H9 (cell line): Measurements from ENCODE around the gene ADAMTS3. TPM values are rescaled to one million over a fixed set of nuclear protein-coding genes. Genes with fewer than 3 reads are reported as not detected.

Experiments used
- DNase-seq: peaks from one replicate; pipeline ENCODE4 v3.0.0-alpha.2; 2017
- H2AFZ ChIP-seq: one replicate; pipeline ENCODE4 v1.6.1; 2013; ENCODE audit warnings: mild to moderate bottlenecking, low read length, control low read depth, moderate library complexity
- H2AK5ac ChIP-seq: 2 replicates; pipeline ENCODE4 v1.6.1; 2013; ENCODE audit warnings: low read length, control low read depth, mixed read lengths; ENCODE audit not compliant: insufficient read length
- H2BK120ac ChIP-seq: one replicate; pipeline ENCODE4 v1.6.1; 2013; ENCODE audit warnings: low read depth, mild to moderate bottlenecking, low read length, control low read depth, inconsistent platforms; ENCODE audit not compliant: poor library complexity, severe bottlenecking
- H2BK12ac ChIP-seq: 2 replicates; pipeline ENCODE4 v1.6.1; 2013; ENCODE audit warnings: low read length, control low read depth, mixed read lengths, low read depth; ENCODE audit not compliant: insufficient read length
- H2BK15ac ChIP-seq: 2 replicates; pipeline ENCODE4 v1.6.1; 2013; ENCODE audit warnings: low read depth, low read length, control low read depth
- H2BK20ac ChIP-seq: one replicate; pipeline ENCODE4 v1.6.1; 2013; ENCODE audit warnings: low read depth, mild to moderate bottlenecking, low read length, control low read depth, inconsistent platforms; ENCODE audit not compliant: poor library complexity, severe bottlenecking
- H2BK5ac ChIP-seq: 2 replicates; pipeline ENCODE4 v1.6.1; 2013; ENCODE audit warnings: low read length, control low read depth, mixed read lengths; ENCODE audit not compliant: insufficient read length
- H3K14ac ChIP-seq: 2 replicates; pipeline ENCODE4 v1.6.1; 2013; ENCODE audit warnings: low read length, control low read depth; ENCODE audit not compliant: insufficient read depth
- H3K18ac ChIP-seq: 2 replicates; pipeline ENCODE4 v1.6.1; 2013; ENCODE audit warnings: low read depth, mild to moderate bottlenecking, mixed read lengths, low read length, control low read depth; ENCODE audit not compliant: insufficient read length
- H3K23ac ChIP-seq: 2 replicates; pipeline ENCODE4 v1.6.1; 2013; ENCODE audit warnings: low read length, control low read depth, mixed read lengths, low read depth; ENCODE audit not compliant: insufficient read length
- H3K23me2 ChIP-seq: 2 replicates; pipeline ENCODE4 v1.6.1; 2013; ENCODE audit warnings: low read depth, mild to moderate bottlenecking, mixed read lengths, low read length, control low read depth; ENCODE audit not compliant: insufficient read length, poor library complexity, severe bottlenecking
- H3K27ac ChIP-seq: 2 replicates; pipeline ENCODE4 v1.5.1; 2013; ENCODE audit warnings: low read length, control low read depth, mixed read lengths, low read depth; ENCODE audit not compliant: insufficient read length
- H3K27me3 ChIP-seq: 2 replicates; pipeline ENCODE4 v1.6.1; 2013; ENCODE audit warnings: low read length, control low read depth, inconsistent platforms; ENCODE audit not compliant: insufficient read depth
- H3K4ac ChIP-seq: 2 replicates; pipeline ENCODE4 v1.6.1; 2013; ENCODE audit warnings: low read depth, mild to moderate bottlenecking, control low read depth, inconsistent platforms, low read length, moderate library complexity
- H3K4me1 ChIP-seq: 2 replicates; pipeline ENCODE4 v1.6.1; 2013; ENCODE audit warnings: low read length, control low read depth, inconsistent platforms; ENCODE audit not compliant: insufficient read depth
- H3K4me2 ChIP-seq: 2 replicates; pipeline ENCODE4 v1.6.1; 2013; ENCODE audit warnings: low read length, control low read depth, mixed read lengths; ENCODE audit not compliant: insufficient read length, insufficient read depth
- H3K56ac ChIP-seq: 2 replicates; pipeline ENCODE4 v1.6.1; 2013; ENCODE audit warnings: low read depth, mild to moderate bottlenecking, mixed read lengths, low read length, control low read depth; ENCODE audit not compliant: insufficient read length
- H3K79me1 ChIP-seq: 2 replicates; pipeline ENCODE4 v1.6.1; 2013; ENCODE audit warnings: low read depth, mild to moderate bottlenecking, moderate library complexity, low read length, control low read depth, inconsistent platforms; ENCODE audit not compliant: insufficient read depth, poor library complexity, severe bottlenecking
- H3K79me2 ChIP-seq: 2 replicates; pipeline ENCODE4 v1.6.1; 2013; ENCODE audit warnings: low read length, control low read depth, inconsistent platforms; ENCODE audit not compliant: insufficient read depth
- H3K9ac ChIP-seq: 2 replicates; pipeline ENCODE4 v1.6.1; 2013; ENCODE audit warnings: low read length, control low read depth, mixed read lengths; ENCODE audit not compliant: insufficient read length; ENCODE audit errors: extremely low read depth
- H3K9me3 ChIP-seq: one replicate; pipeline ENCODE4 v1.6.1; 2013; ENCODE audit warnings: low read depth, low read length, inconsistent platforms; ENCODE audit not compliant: control insufficient read depth
- H3T11ph ChIP-seq: one replicate; pipeline ENCODE4 v1.6.1; 2013; ENCODE audit warnings: mild to moderate bottlenecking, low read length, control low read depth, inconsistent platforms
- H4K20me1 ChIP-seq: one replicate; pipeline ENCODE4 v1.6.1; 2013; ENCODE audit not compliant: control insufficient read depth, insufficient read length, insufficient read depth
- H4K5ac ChIP-seq: 2 replicates; pipeline ENCODE4 v1.6.1; 2013; ENCODE audit warnings: low read depth, mild to moderate bottlenecking, mixed read lengths, low read length, control low read depth; ENCODE audit not compliant: insufficient read length
- H4K8ac ChIP-seq: replicated peaks from 2 replicates; pipeline ENCODE4 v1.6.1; 2013; ENCODE audit warnings: low read length, control low read depth, mixed read lengths, low read depth; ENCODE audit not compliant: insufficient read length
- H4K91ac ChIP-seq: 2 replicates; pipeline ENCODE4 v1.6.1; 2013; ENCODE audit warnings: low read depth, mild to moderate bottlenecking, moderate library complexity, mixed read lengths, low read length, control low read depth; ENCODE audit not compliant: insufficient read length
- H3K27ac Mint-ChIP-seq, 3 experiments: 2 replicates in 2 of 3; 3 replicates in 1 of 3; pipeline ENCODE4 v1.8.0; 2020 to 2021; ENCODE audit warnings: mixed read lengths in 3 of 3, mild to moderate bottlenecking in 1 of 3, moderate library complexity in 1 of 3
- H3K27me3 Mint-ChIP-seq: 2 replicates; pipeline ENCODE4 v1.8.0; 2021; ENCODE audit warnings: low read depth, mild to moderate bottlenecking, moderate library complexity, mixed read lengths
- H3K36me3 Mint-ChIP-seq, 3 experiments: 2 replicates in 2 of 3; 3 replicates in 1 of 3; pipeline ENCODE4 v1.8.0; 2020 to 2021; ENCODE audit warnings: low read depth in 3 of 3, mixed read lengths in 3 of 3; ENCODE audit not compliant: insufficient read depth in 1 of 3
- H3K4me1 Mint-ChIP-seq, 2 experiments: 2 replicates each; pipeline ENCODE4 v1.8.0; 2020; ENCODE audit warnings: mixed read lengths in 2 of 2
- H3K4me3 Mint-ChIP-seq, 2 experiments: 2 replicates in 1 of 2; 3 replicates in 1 of 2; pipeline ENCODE4 v1.8.0; 2020 to 2021; ENCODE audit warnings: mild to moderate bottlenecking in 2 of 2, mixed read lengths in 2 of 2, moderate library complexity in 1 of 2
- H3K9me3 Mint-ChIP-seq, 2 experiments: 2 replicates in 1 of 2; 3 replicates in 1 of 2; pipeline ENCODE4 v1.8.0; 2020; ENCODE audit warnings: mild to moderate bottlenecking in 2 of 2, mixed read lengths in 2 of 2, moderate library complexity in 1 of 2
- CTCF ChIP-seq: fragments of 200-600 bp; sonication (generic); conservative IDR thresholded peaks from 3 replicates; pipeline ENCODE4 v1.8.0; 2021; ENCODE audit warnings: antibody characterized with exemption, mild to moderate bottlenecking
- WGBS: extraction: QIAGEN DNeasy Blood & Tissue Kit; methylation state at CpG from one replicate; pipeline ENCODE4 v1.1.7; 2013; ENCODE audit warnings: missing lambda C conversion rate, low lambda C conversion rate, mixed read lengths; ENCODE audit not compliant: insufficient read length; ENCODE audit errors: extremely low coverage; 5-methylcytosine and 5-hydroxymethylcytosine counted together
- total RNA-seq: library from RNA; stranded (reverse); gene quantifications from 2 replicates; pipeline ENCODE4 v1.2.1, GENCODE V29; 2021

ADAMTS3 gene
- total RNA-seq, 1 experiment from 2014 or later, result 1.1 TPM

GRCh38 chr4:72505314-72505744, 63.7 kb downstream of the ADAMTS3 start:
- Histone ChIP-seq H4K5ac (no peak overlapping the region), H3K56ac (no peak overlapping the region), H2BK12ac (no peak overlapping the region), H3T11ph (no peak overlapping the region), H3K9ac (no peak overlapping the region), H3K23me2 (no peaks in the 10 kb centered on the region), H2BK20ac (no peak overlapping the region), H3K23ac (no peak overlapping the region), H2AK5ac (no peak overlapping the region), H2BK120ac (no peak overlapping the region), H3K27me3 (no peaks in the 10 kb centered on the region), H3K4me2 (no peak overlapping the region), H3K79me1 (no peaks in the 10 kb centered on the region), H2BK5ac (no peak overlapping the region), H2BK15ac (no peak overlapping the region), H4K20me1 (no peaks in the 10 kb centered on the region), H3K14ac (no peak overlapping the region), H3K9me3 (no peaks in the 10 kb centered on the region), H3K4ac (no peak overlapping the region), H3K18ac (no peak overlapping the region), H4K8ac (no peak overlapping the region), H2AFZ (no peak overlapping the region), H4K91ac (no peak overlapping the region), H3K27ac (no peak overlapping the region), H3K79me2 (no peaks in the 10 kb centered on the region), H3K4me1 (no peaks in the 10 kb centered on the region)
- Mint-ChIP-seq H3K9me3 (peaks cover 0 to 7% of the 10 kb centered on the region in 2 experiments; a peak in 4 of 5 replicates), H3K4me1 (peaks cover 0 to 2% of the 10 kb centered on the region in 2 experiments; a peak in 3 of 4 replicates), H3K36me3 (peaks cover 0 to 7% (median 0%) of the 10 kb centered on the region in 3 experiments; a peak in 1 of 7 replicates), H3K27me3 (no peaks in the 10 kb centered on the region), H3K4me3 (no peak overlapping the region), H3K27ac (no peak overlapping the region)
- WGBS, result no CpG with 5 or more reads among the region's 3 CpGs
- peak; percentile 85 for TF ChIP-seq CTCF
- peak; percentile 66 for DNase-seq
